WTC11 (cell line): ENCODE measurements around the gene IRGM.
"Not testable (repeated sequence)": the region's sequence is repeated elsewhere in the genome, so short reads cannot be mapped to it uniquely, and the experiment has no call there.

Experiments
- RELA ChIP-seq: sonication (generic); formaldehyde crosslinking; IDR thresholded peaks from 2 replicates; pipeline ENCODE4 v1.8.1; 2022; ENCODE audit warnings: missing genetic modification reagents, mild to moderate bottlenecking, borderline replicate concordance
- ZBTB21 ChIP-seq: sonication (generic); formaldehyde crosslinking; IDR thresholded peaks from 2 replicates; pipeline ENCODE4 v1.8.1; 2023; ENCODE audit warnings: mild to moderate bottlenecking, missing genetic modification reagents, borderline replicate concordance
- ZNF263 ChIP-seq: sonication (generic); formaldehyde crosslinking; IDR thresholded peaks from 2 replicates; pipeline ENCODE4 v1.8.1; 2022; ENCODE audit warnings: low read depth, mild to moderate bottlenecking, moderate library complexity, missing genetic modification reagents
- TF ChIP-seq, protein P1 (sequence below): sonication (generic); formaldehyde crosslinking; IDR thresholded peaks from 2 replicates; pipeline ENCODE4 v1.8.1; 2022; ENCODE audit warnings: mild to moderate bottlenecking, missing genetic modification reagents, moderate library complexity, borderline replicate concordance
- TF ChIP-seq, protein P2 (sequence below): fragments of 200-600 bp; IDR thresholded peaks from 2 replicates; pipeline ENCODE4 v1.8.0; 2022; ENCODE audit warnings: antibody characterized with exemption
- TF ChIP-seq, protein P3 (sequence below): sonication (generic); formaldehyde crosslinking; IDR thresholded peaks from 2 replicates; pipeline ENCODE4 v1.8.1; 2023; ENCODE audit warnings: mild to moderate bottlenecking, missing genetic modification reagents, moderate library complexity
- TF ChIP-seq, protein P4 (sequence below): sonication (generic); formaldehyde crosslinking; IDR thresholded peaks from 2 replicates; pipeline ENCODE4 v1.8.0; 2022; ENCODE audit warnings: mild to moderate bottlenecking, missing genetic modification reagents
- TF ChIP-seq, protein P5 (sequence below): sonication (generic); formaldehyde crosslinking; IDR thresholded peaks from 2 replicates; pipeline ENCODE4 v1.8.0; 2022; ENCODE audit warnings: mild to moderate bottlenecking, missing genetic modification reagents

DNA sequence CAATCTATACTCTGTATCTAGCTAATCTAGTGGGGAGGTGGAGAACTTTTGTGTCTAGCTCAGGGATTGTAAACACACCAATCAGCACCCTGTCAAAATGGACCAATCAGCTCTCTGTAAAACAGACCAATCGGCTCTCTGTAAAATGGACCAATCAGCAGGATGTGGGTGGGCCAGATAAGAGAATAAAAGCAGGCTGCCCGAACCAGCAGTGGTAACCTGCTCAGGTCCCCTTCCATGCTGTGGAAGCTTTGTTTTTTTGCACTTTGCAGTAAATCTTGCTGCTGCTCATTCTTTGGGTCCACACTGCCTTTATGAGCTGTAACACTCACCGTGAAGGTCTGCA is at the start of gene IRGM:
- TF ChIP-seq, protein P1, sequence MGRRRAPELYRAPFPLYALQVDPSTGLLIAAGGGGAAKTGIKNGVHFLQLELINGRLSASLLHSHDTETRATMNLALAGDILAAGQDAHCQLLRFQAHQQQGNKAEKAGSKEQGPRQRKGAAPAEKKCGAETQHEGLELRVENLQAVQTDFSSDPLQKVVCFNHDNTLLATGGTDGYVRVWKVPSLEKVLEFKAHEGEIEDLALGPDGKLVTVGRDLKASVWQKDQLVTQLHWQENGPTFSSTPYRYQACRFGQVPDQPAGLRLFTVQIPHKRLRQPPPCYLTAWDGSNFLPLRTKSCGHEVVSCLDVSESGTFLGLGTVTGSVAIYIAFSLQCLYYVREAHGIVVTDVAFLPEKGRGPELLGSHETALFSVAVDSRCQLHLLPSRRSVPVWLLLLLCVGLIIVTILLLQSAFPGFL (CRISPR knock-in tag), result not testable (repeated sequence)
- TF ChIP-seq, protein P2, sequence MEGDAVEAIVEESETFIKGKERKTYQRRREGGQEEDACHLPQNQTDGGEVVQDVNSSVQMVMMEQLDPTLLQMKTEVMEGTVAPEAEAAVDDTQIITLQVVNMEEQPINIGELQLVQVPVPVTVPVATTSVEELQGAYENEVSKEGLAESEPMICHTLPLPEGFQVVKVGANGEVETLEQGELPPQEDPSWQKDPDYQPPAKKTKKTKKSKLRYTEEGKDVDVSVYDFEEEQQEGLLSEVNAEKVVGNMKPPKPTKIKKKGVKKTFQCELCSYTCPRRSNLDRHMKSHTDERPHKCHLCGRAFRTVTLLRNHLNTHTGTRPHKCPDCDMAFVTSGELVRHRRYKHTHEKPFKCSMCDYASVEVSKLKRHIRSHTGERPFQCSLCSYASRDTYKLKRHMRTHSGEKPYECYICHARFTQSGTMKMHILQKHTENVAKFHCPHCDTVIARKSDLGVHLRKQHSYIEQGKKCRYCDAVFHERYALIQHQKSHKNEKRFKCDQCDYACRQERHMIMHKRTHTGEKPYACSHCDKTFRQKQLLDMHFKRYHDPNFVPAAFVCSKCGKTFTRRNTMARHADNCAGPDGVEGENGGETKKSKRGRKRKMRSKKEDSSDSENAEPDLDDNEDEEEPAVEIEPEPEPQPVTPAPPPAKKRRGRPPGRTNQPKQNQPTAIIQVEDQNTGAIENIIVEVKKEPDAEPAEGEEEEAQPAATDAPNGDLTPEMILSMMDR, result not testable (repeated sequence)
- not testable (repeated sequence) for TF ChIP-seq RELA, ZBTB21, ZNF263 (CRISPR knock-in tag)
- TF ChIP-seq, protein P3, sequence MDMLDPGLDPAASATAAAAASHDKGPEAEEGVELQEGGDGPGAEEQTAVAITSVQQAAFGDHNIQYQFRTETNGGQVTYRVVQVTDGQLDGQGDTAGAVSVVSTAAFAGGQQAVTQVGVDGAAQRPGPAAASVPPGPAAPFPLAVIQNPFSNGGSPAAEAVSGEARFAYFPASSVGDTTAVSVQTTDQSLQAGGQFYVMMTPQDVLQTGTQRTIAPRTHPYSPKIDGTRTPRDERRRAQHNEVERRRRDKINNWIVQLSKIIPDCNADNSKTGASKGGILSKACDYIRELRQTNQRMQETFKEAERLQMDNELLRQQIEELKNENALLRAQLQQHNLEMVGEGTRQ (CRISPR knock-in tag), result not testable (repeated sequence)
- TF ChIP-seq, protein P4, sequence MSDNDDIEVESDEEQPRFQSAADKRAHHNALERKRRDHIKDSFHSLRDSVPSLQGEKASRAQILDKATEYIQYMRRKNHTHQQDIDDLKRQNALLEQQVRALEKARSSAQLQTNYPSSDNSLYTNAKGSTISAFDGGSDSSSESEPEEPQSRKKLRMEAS (CRISPR knock-in tag), result not testable (repeated sequence)
- TF ChIP-seq, protein P5, sequence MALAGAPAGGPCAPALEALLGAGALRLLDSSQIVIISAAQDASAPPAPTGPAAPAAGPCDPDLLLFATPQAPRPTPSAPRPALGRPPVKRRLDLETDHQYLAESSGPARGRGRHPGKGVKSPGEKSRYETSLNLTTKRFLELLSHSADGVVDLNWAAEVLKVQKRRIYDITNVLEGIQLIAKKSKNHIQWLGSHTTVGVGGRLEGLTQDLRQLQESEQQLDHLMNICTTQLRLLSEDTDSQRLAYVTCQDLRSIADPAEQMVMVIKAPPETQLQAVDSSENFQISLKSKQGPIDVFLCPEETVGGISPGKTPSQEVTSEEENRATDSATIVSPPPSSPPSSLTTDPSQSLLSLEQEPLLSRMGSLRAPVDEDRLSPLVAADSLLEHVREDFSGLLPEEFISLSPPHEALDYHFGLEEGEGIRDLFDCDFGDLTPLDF, result not testable (repeated sequence)
